OCI-LY1 (cell line): ENCODE data around the gene TPCN2.

ENCODE experiments used
- CTCF ChIP-seq: fragments of 200-600 bp; sonication (generic), shearing (Covaris generic); IDR thresholded peaks from 2 replicates; pipeline ENCODE4 v1.5.1; 2017; ENCODE audit warnings: mild to moderate bottlenecking, antibody characterized with exemption, low read length, moderate library complexity, mixed read lengths
- EZH2 ChIP-seq: fragments of 200-600 bp; sonication (generic), shearing (Covaris generic); IDR thresholded peaks from 2 replicates; pipeline ENCODE4 v1.8.0; 2017; ENCODE audit warnings: borderline replicate concordance, mixed run types, mild to moderate bottlenecking, antibody characterized with exemption, low read length, moderate library complexity, mixed read lengths

GRCh38 chr11:69154938-69155301 is 106.2 kb downstream of the TPCN2 start:
- TF ChIP-seq CTCF (no peak), EZH2 (no peak)
